ENCODE measurements around the gene PRAC2. TPM values are rescaled to one million over a fixed set of nuclear protein-coding genes. Genes with fewer than 3 reads are reported as not detected.

The PRAC2 gene
- polyA plus RNA-seq, 10 donors = not detected

- DNase-seq = no peak
These were observed 10.0 kb downstream of the PRAC2 start for GRCh38 chr17:48732688-48733629.

- no peak for DNase-seq
These were observed 10.8 kb downstream of the PRAC2 start for GRCh38 chr17:48733632-48734328.

- no peak for DNase-seq
These were observed 11.5 kb downstream of the PRAC2 start for GRCh38 chr17:48734333-48735061.

- DNase-seq = no peak
These were observed 12.0 kb downstream of the PRAC2 start for GRCh38 chr17:48735062-48735351.

GRCh38 chr17:48737330-48738043, 14.5 kb downstream of the PRAC2 start:
- no peak for DNase-seq

- no peak for DNase-seq
These were observed 15.4 kb downstream of the PRAC2 start for GRCh38 chr17:48738424-48738802.

GRCh38 chr17:48738803-48739526, 16.0 kb downstream of the PRAC2 start:
- DNase-seq = no peak

GRCh38 chr17:48740537-48740936, 17.6 kb downstream of the PRAC2 start:
- no peak for DNase-seq

- DNase-seq = no peak
These were observed 22.6 kb downstream of the PRAC2 start for GRCh38 chr17:48745381-48746275.

GRCh38 chr17:48746916-48747444, 24.0 kb downstream of the PRAC2 start:
- no peak for DNase-seq

GRCh38 chr17:48747445-48748363, 24.7 kb downstream of the PRAC2 start:
- no peak for DNase-seq

GRCh38 chr17:48748718-48749566, 26.0 kb downstream of the PRAC2 start:
- peak in 1 of 3 donors; percentile 59 for DNase-seq

GRCh38 chr17:48749621-48750553, 26.9 kb downstream of the PRAC2 start:
- no peak for DNase-seq

- DNase-seq = no peak
These were observed 28.2 kb downstream of the PRAC2 start for GRCh38 chr17:48751172-48751571.

GRCh38 chr17:48751733-48752398, 28.9 kb downstream of the PRAC2 start:
- no peak for DNase-seq
